Keratinocyte (primary cell): ENCODE data around the gene ALG5. TPM values are rescaled to one million over a fixed set of nuclear protein-coding genes. Genes with fewer than 3 reads are reported as not detected.

Experiments used
- DNase-seq: peaks from one replicate; pipeline ENCODE4 v3.0.0-alpha.2; 2011; ENCODE audit warnings: low read depth, missing footprints, low spot score
- FAIRE-seq: peaks from 2 replicates; lab custom pipeline; 2011; peaks lifted over from hg19 to GRCh38; lab: Jason Lieb, UNC
- H2AFZ ChIP-seq: 2 replicates; pipeline ENCODE4 v1.6.0; 2012; ENCODE audit warnings: low read length, control low read depth, inconsistent platforms; ENCODE audit not compliant: control insufficient read depth
- H3K27ac ChIP-seq: 2 replicates; pipeline ENCODE4 v1.5.1; 2011; ENCODE audit warnings: low read length; ENCODE audit not compliant: control insufficient read depth, insufficient read depth
- H3K27me3 ChIP-seq: 3 replicates; pipeline ENCODE4 v1.6.0; 2011; ENCODE audit warnings: low read length; ENCODE audit not compliant: control insufficient read depth, insufficient read depth; ENCODE audit errors: extremely low read depth
- H3K36me3 ChIP-seq, 2 experiments: 2 replicates in 1 of 2; 3 replicates in 1 of 2; pipeline ENCODE4 v1.5.1; 2011; ENCODE audit warnings: low read length in 2 of 2, mild to moderate bottlenecking in 1 of 2; ENCODE audit not compliant: control insufficient read depth in 2 of 2, insufficient read depth in 2 of 2; ENCODE audit errors: extremely low read depth in 1 of 2
- H3K4me1 ChIP-seq: 3 replicates; pipeline ENCODE4 v1.5.1; 2011; ENCODE audit warnings: low read length; ENCODE audit not compliant: control insufficient read depth, insufficient read depth; ENCODE audit errors: extremely low read depth
- H3K4me2 ChIP-seq: 3 replicates; pipeline ENCODE4 v1.6.0; 2011; ENCODE audit warnings: low read depth, low read length; ENCODE audit not compliant: control insufficient read depth, insufficient read depth; ENCODE audit errors: extremely low read depth
- H3K4me3 ChIP-seq, 3 experiments: fragments of 200-600 bp in 1 of 3; sonication (generic) in 1 of 3; 2 replicates in 2 of 3; 3 replicates in 1 of 3; pipeline ENCODE4 v1.5.1; 2011 to 2016; ENCODE audit warnings: low read length in 3 of 3, mild to moderate bottlenecking in 3 of 3, control low read depth in 2 of 3, inconsistent platforms in 1 of 3, low read depth in 1 of 3, mixed read lengths in 1 of 3, mixed run types in 1 of 3, moderate library complexity in 1 of 3; ENCODE audit not compliant: control insufficient read depth in 2 of 3, insufficient read depth in 2 of 3; ENCODE audit errors: extremely low read depth in 1 of 3
- H3K79me2 ChIP-seq: 2 replicates; pipeline ENCODE4 v1.6.0; 2012; ENCODE audit warnings: low read length; ENCODE audit not compliant: control insufficient read depth, insufficient read depth
- H3K9ac ChIP-seq: 3 replicates; pipeline ENCODE4 v1.6.0; 2011; ENCODE audit warnings: low read length; ENCODE audit not compliant: control insufficient read depth, insufficient read depth; ENCODE audit errors: extremely low read depth
- H3K9me1 ChIP-seq: 3 replicates; pipeline ENCODE4 v1.6.0; 2011; ENCODE audit warnings: low read length; ENCODE audit not compliant: control insufficient read depth, insufficient read depth; ENCODE audit errors: extremely low read depth
- H3K9me3 ChIP-seq: 2 replicates; pipeline ENCODE4 v1.5.1; 2012; ENCODE audit warnings: low read depth, low read length; ENCODE audit not compliant: control insufficient read depth
- H4K20me1 ChIP-seq: 3 replicates; pipeline ENCODE4 v1.6.0; 2011; ENCODE audit warnings: low read length; ENCODE audit not compliant: control insufficient read depth, insufficient read depth; ENCODE audit errors: extremely low read depth
- CTCF ChIP-seq, 3 experiments: IDR thresholded peaks in 1 of 3; conservative IDR thresholded peaks in 1 of 3; optimal IDR thresholded peaks in 1 of 3; 2 replicates in 2 of 3; 3 replicates in 1 of 3; pipeline versions ENCODE3 to v1.5.1; 2011; ENCODE audit warnings: low read length in 3 of 3, mild to moderate bottlenecking in 3 of 3, moderate library complexity in 2 of 3, control low read depth in 1 of 3, inconsistent platforms in 1 of 3; ENCODE audit not compliant: insufficient read depth in 2 of 3; ENCODE audit errors: extremely low read depth in 1 of 3
- EZH2 ChIP-seq: IDR thresholded peaks from one replicate; pipeline ENCODE4 v1.6.1; 2012; ENCODE audit warnings: inconsistent platforms, mild to moderate bottlenecking, low read length, moderate library complexity
- dilution Hi-C: fragments of 300-500 bp; cut with MboI; formaldehyde crosslinking; loops from one replicate; pipeline ENCODE4 v1.7.0; 2020; ENCODE audit warnings: low sequenced_read_pairs; ENCODE audit not compliant: extremely low pct_ligation_motif_present
- polyA plus RNA-seq, 5 experiments: library from polyadenylated mRNA; depleted of rRNA in 3 of 5; stranded (reverse) in 3 of 5; stranded (forward) in 1 of 5; unstranded in 1 of 5; fragments of >200 nt; gene quantifications; 1 replicate in 1 of 5; 2 replicates in 3 of 5; 3 replicates in 1 of 5; pipeline versions ENCODE4 v1.2.1 to v1.2.3, GENCODE V29; 2011 to 2012; ENCODE audit warnings: missing spikeins in 2 of 5, low read depth in 1 of 5, low replicate concordance in 1 of 5

Gene ALG5
- polyA plus RNA-seq, 1 donor (not counting 4 experiments of a cell fraction or from before 2014, with no cell fraction given), result 63.9 TPM

GRCh38 chr13:36966404-36966803 is 32.7 kb downstream of the ALG5 start:
- Histone ChIP-seq H3K9ac (no peak overlapping the region), H3K79me2 (no peaks in the 10 kb centered on the region), H3K4me2 (no peak overlapping the region), H3K9me3 (no peaks in the 10 kb centered on the region), H3K36me3 (peaks cover 8 to 11% of the 10 kb centered on the region in 2 experiments), H3K9me1 (no peaks in the 10 kb centered on the region), H4K20me1 (no peaks in the 10 kb centered on the region), H3K4me3 (no peak overlapping the region), H2AFZ (no peak overlapping the region), H3K27ac (peak overlapping the region; percentile 74), H3K27me3 (no peaks in the 10 kb centered on the region), H3K4me1 (peaks cover 14% of the 10 kb centered on the region)
- DNase-seq, result no peak
- no peak for FAIRE-seq
- no peak for TF ChIP-seq EZH2
- dilution Hi-C loops, result no loop called here

- peak overlapping the region; percentile 22 for H2AFZ ChIP-seq
- H3K79me2 ChIP-seq, result no peaks in the 10 kb centered on the region
- H3K36me3 ChIP-seq, result peaks cover 10 to 12% of the 10 kb centered on the region in 2 experiments
- peaks cover 14% of the 10 kb centered on the region for H3K4me1 ChIP-seq
- no peaks in the 10 kb centered on the region for H3K9me1 ChIP-seq
- no peaks in the 10 kb centered on the region for H4K20me1 ChIP-seq
- peak; percentile 21 for DNase-seq
- dilution Hi-C loops, result no loop called here
- H3K9ac ChIP-seq, result peak overlapping the region; percentile 30
- H3K9me3 ChIP-seq, result no peaks in the 10 kb centered on the region
- H3K27ac ChIP-seq, result peak overlapping the region; percentile 74
- H3K27me3 ChIP-seq, result no peaks in the 10 kb centered on the region
- peak overlapping the region; percentile 56 for H3K4me2 ChIP-seq
- H3K4me3 ChIP-seq, result peak overlapping the region in 1 of 3 experiments; percentile 43
- TF ChIP-seq EZH2, result no peak
- no peak for TF ChIP-seq CTCF (optimal IDR thresholded peaks at IDR 0.05 in 1 of 3, IDR thresholded peaks at IDR 0.05 in 1 of 3, conservative IDR thresholded peaks at IDR 0.05 in 1 of 3; ENCODE audit: extremely low read depth in 1 of 3, insufficient read depth in 2 of 3, low read length in 3 of 3)
- peak; percentile 99 for FAIRE-seq
These were observed 33.4 kb downstream of the ALG5 start for GRCh38 chr13:36965767-36966166.

- H3K36me3 ChIP-seq, result peaks cover 3 to 9% of the 10 kb centered on the region in 2 experiments
- no peak for FAIRE-seq
- TF ChIP-seq CTCF (optimal IDR thresholded peaks at IDR 0.05 in 1 of 3, IDR thresholded peaks at IDR 0.05 in 1 of 3, conservative IDR thresholded peaks at IDR 0.05 in 1 of 3; ENCODE audit: extremely low read depth in 1 of 3, insufficient read depth in 2 of 3, low read length in 3 of 3) (no peak), EZH2 (no peak)
- no peak overlapping the region for H3K4me2 ChIP-seq
- H3K79me2 ChIP-seq, result no peaks in the 10 kb centered on the region
- no peak overlapping the region for H2AFZ ChIP-seq
- dilution Hi-C loops, result no loop called here
- no peaks in the 10 kb centered on the region for H4K20me1 ChIP-seq
- H3K4me3 ChIP-seq, result no peak overlapping the region
- no peaks in the 10 kb centered on the region for H3K4me1 ChIP-seq
- H3K9me1 ChIP-seq, result no peaks in the 10 kb centered on the region
- no peak overlapping the region for H3K9ac ChIP-seq
- H3K27ac ChIP-seq, result no peak overlapping the region
- H3K9me3 ChIP-seq, result no peaks in the 10 kb centered on the region
- no peak for DNase-seq
- no peaks in the 10 kb centered on the region for H3K27me3 ChIP-seq
These were observed 39.6 kb downstream of the ALG5 start for GRCh38 chr13:36959456-36960116.
